ENCODE results near the gene CERK. TPM values are rescaled to one million over a fixed set of nuclear protein-coding genes. Genes with fewer than 3 reads are reported as not detected.

CERK gene
- total RNA-seq, 1 experiment from 2014 or later: 61.6 TPM

DNA sequence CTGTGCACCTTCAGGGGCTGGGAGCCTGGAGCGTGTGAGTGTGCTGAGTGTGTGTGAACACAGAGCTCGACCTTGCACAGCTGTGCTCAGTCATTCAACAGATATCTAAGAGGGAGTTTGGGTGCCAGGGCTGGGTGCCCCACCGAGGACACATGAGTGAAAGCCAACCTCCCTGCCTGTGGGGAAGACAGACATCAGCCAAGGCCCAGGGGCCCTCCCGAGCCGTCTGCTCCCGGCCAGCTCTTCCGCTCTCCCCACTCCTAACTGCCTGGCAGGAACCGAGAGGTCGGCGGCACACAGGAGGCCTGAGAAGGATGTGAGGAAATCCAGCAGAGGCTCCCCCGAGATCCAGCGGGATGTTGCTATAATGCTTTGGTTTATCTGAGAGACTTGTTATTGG, 32.0 kb downstream of the CERK start:
- H3K9me3 ChIP-seq (replicated peaks): no peaks in the 10 kb centered on the region
- H3K27me3 ChIP-seq (replicated peaks): no peaks in the 10 kb centered on the region
- peaks cover 90% of the 10 kb centered on the region for H3K36me3 ChIP-seq
- H3K4me3 ChIP-seq: no peak overlapping the region
- H3K27ac ChIP-seq: no peak overlapping the region
- DNase-seq (ENCODE audit: low read depth in 1 of 2, low spot score in 2 of 2): no peak
- H3K4me1 ChIP-seq (replicated peaks): peaks cover 27% of the 10 kb centered on the region

DNA sequence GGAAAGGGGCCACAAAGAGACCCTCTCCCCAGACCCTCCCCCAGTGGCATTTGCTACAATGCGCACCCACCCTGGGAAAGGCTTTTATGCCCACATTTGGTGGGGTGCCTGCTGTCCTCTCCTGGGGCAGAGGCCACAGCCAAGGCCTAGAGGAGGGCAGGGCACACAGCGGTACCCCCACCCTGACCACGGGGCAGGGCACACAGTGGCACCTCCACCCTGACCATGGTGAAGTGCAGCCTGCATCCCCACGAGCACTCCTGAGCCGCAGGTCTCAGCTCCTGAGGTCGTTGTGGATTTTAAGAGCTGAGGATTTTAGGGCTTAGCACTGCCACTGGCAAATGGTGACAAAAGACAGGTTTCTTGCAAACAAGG, 34.1 kb downstream of the CERK start:
- DNase-seq (ENCODE audit: low read depth in 1 of 2, low spot score in 2 of 2): no peak
- Histone ChIP-seq H3K27ac (no peak overlapping the region), H3K27me3 (replicated peaks) (no peaks in the 10 kb centered on the region), H3K36me3 (peaks cover 90% of the 10 kb centered on the region), H3K9me3 (replicated peaks) (no peaks in the 10 kb centered on the region), H3K4me3 (no peak overlapping the region), H3K4me1 (replicated peaks) (peaks cover 19% of the 10 kb centered on the region)

DNA sequence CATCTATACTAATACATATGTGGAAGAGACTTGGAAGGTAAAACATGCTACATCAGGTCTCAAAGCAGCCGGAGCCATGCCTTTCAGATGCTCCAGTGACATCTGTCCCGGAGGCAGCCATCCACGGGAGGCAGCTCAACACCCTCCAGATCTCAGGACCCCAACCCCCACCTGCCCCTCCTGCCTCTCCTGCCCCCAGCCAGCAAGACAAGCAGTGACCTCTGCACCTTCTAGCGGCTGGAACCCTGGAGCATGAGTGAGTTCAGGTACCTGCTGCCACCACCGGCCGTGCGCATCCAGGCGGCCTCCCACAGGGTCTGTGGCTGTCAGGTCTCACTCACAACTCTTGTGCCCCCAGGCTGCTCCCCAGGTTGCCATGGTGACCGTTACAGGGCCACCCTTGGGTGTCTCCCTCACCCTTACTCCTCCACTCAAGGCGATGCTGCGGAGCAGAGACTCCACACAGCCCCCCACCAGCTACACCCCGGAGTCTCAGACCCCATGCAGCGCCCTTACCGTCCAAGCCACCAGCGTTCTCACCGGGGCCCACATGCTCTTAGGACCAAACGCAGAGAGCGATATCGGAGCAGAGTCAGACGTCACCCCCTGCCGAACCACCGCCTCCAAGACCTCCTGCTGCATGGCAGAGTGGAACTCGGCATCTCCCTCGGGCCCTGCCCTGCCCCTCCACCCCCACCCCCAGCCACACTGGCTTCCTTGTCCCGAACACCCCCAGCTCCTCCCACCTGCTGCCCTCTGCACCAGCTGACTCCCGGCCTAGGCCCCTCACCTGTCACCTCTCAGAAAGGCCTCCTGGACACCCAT, 34.7 kb downstream of the CERK start:
- Histone ChIP-seq H3K4me1 (replicated peaks) (peaks cover 19% of the 10 kb centered on the region), H3K27me3 (replicated peaks) (no peaks in the 10 kb centered on the region), H3K9me3 (replicated peaks) (no peaks in the 10 kb centered on the region), H3K27ac (no peak overlapping the region), H3K36me3 (peaks cover 90% of the 10 kb centered on the region), H3K4me3 (no peak overlapping the region)
- no peak for DNase-seq (ENCODE audit: low read depth in 1 of 2, low spot score in 2 of 2)

DNA sequence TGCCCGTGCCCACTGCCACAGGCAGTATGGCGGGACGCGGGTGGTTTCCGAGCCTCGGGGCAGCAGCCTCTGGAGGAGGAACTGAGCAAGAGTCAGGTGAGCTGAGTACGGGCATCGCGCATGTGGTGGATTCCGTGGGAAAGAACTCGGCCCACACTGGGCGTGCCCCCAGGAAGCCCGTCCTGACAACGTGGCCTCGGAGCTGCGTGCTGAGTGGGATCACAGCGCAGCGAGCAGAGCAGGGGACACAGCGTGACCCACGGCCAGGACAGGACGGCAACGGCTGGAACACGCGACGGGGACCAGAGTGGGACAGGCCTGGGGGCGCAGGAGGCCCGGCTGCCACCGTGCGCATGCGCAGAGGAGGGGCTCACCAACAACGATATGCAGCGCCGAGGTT, 36.8 kb downstream of the CERK start:
- H3K4me3 ChIP-seq: no peak overlapping the region
- H3K27ac ChIP-seq: no peak overlapping the region
- no peaks in the 10 kb centered on the region for H3K9me3 ChIP-seq (replicated peaks)
- H3K4me1 ChIP-seq (replicated peaks): peaks cover 19% of the 10 kb centered on the region
- no peak for DNase-seq (ENCODE audit: low read depth in 1 of 2, low spot score in 2 of 2)
- H3K27me3 ChIP-seq (replicated peaks): no peaks in the 10 kb centered on the region
- peaks cover 90% of the 10 kb centered on the region for H3K36me3 ChIP-seq

DNA sequence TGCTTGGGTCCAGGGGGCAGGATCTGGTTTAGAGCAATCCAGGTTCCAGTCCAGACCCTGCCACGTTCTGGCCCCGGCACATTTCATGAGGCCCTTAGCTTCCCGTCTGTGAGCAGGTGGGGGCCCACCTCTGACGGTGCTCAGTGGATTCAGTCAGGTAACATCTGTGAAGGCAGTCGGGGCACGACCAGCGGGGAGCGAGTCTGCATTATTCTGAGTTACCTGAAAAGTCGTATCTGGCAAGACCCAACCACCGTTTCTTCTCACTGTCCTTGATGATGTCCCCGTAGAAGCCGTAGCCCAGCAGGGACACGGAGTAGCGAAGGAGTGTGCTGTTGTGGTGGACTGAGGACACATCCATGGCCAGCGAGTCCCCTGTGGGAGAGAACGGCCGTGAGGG, 39.0 kb downstream of the CERK start:
- Histone ChIP-seq H3K36me3 (peaks cover 94% of the 10 kb centered on the region), H3K4me3 (no peak overlapping the region), H3K27ac (no peak overlapping the region), H3K4me1 (replicated peaks) (peaks cover 2% of the 10 kb centered on the region), H3K27me3 (replicated peaks) (no peaks in the 10 kb centered on the region), H3K9me3 (replicated peaks) (no peaks in the 10 kb centered on the region)
- no peak for DNase-seq (ENCODE audit: low read depth in 1 of 2, low spot score in 2 of 2)

DNA sequence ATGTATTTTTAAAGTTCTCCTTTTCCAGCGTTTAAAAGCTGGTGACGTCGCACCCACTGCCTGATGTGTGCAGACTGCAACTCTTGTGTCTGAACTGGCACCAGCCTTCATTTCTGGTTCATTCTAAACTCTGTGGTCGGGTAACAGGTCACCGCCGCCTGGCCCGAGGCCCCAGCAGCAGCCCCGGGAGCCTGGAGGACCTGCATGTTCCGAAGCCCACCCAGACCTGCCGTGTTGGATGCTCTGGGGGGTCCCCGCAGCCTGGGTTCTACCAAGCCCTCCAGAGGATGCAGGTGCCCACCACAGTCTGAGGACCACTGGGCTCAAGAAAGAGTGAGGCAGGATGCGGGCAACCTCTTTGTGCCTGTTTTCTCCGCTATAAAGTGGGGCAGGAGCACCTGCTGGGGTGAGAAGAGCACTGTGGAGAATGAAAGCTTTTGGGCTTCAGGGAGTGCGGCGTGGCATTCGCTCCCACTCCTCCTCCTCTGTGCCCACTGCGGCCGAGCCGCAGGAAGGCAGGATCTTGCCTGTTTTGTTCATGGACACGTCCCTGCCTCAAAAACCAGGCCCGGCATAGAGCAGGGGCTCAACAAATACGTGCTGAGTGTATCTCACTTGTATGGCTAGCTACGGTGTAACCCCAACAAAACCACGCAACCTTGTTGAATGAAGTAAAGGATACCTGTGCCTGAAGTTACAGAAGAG, 40.1 kb downstream of the CERK start:
- no peaks in the 10 kb centered on the region for H3K9me3 ChIP-seq (replicated peaks)
- H3K36me3 ChIP-seq: peaks cover 96% of the 10 kb centered on the region
- H3K4me3 ChIP-seq: no peak overlapping the region
- DNase-seq (ENCODE audit: low read depth in 1 of 2, low spot score in 2 of 2): no peak
- H3K27me3 ChIP-seq (replicated peaks): no peaks in the 10 kb centered on the region
- H3K4me1 ChIP-seq (replicated peaks): no peaks in the 10 kb centered on the region
- H3K27ac ChIP-seq: no peak overlapping the region

DNA sequence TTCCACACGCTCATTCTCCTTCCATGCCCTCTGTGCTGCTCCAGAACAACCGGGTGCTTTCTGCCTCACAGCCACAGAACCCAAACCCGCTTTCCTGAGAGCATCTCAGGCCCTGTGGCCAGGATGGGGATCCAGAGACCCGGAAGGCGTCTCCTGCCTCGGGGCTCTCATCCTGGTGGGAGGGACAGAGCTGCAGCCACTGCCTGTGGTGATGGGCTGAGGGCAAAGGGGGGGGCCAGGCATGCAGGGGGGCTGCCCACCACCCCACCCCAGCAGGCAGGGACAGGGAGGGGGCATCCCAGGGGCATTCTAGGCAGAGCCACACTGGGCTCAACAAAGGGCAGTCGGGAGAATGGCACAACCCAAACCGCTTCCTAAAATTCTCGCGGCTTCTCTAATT, 41.4 kb downstream of the CERK start:
- Histone ChIP-seq H3K27me3 (replicated peaks) (no peaks in the 10 kb centered on the region), H3K4me1 (replicated peaks) (no peaks in the 10 kb centered on the region), H3K36me3 (peaks cover 91% of the 10 kb centered on the region), H3K27ac (no peak overlapping the region), H3K4me3 (no peak overlapping the region), H3K9me3 (replicated peaks) (no peaks in the 10 kb centered on the region)
- DNase-seq (ENCODE audit: low read depth in 1 of 2, low spot score in 2 of 2): no peak

DNA sequence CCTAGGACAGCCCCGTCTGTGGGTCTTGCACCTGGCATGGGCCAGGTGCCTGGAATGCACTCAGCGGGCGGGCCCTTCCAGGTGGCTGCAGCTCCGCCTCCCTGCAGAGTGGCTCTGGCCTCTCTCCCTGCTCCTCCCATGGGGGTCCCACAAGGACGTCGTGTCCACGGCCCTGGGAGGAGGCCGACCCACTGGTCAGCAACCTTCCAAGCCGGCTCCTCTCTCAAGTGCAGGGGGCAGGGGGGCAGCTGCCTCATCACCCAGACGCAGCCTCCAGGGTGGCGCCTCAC, 41.9 kb downstream of the CERK start:
- Histone ChIP-seq H3K36me3 (peaks cover 90% of the 10 kb centered on the region), H3K4me3 (no peak overlapping the region), H3K4me1 (replicated peaks) (no peaks in the 10 kb centered on the region), H3K27me3 (replicated peaks) (no peaks in the 10 kb centered on the region), H3K27ac (no peak overlapping the region), H3K9me3 (replicated peaks) (no peaks in the 10 kb centered on the region)
- DNase-seq (ENCODE audit: low read depth in 1 of 2, low spot score in 2 of 2): no peak

DNA sequence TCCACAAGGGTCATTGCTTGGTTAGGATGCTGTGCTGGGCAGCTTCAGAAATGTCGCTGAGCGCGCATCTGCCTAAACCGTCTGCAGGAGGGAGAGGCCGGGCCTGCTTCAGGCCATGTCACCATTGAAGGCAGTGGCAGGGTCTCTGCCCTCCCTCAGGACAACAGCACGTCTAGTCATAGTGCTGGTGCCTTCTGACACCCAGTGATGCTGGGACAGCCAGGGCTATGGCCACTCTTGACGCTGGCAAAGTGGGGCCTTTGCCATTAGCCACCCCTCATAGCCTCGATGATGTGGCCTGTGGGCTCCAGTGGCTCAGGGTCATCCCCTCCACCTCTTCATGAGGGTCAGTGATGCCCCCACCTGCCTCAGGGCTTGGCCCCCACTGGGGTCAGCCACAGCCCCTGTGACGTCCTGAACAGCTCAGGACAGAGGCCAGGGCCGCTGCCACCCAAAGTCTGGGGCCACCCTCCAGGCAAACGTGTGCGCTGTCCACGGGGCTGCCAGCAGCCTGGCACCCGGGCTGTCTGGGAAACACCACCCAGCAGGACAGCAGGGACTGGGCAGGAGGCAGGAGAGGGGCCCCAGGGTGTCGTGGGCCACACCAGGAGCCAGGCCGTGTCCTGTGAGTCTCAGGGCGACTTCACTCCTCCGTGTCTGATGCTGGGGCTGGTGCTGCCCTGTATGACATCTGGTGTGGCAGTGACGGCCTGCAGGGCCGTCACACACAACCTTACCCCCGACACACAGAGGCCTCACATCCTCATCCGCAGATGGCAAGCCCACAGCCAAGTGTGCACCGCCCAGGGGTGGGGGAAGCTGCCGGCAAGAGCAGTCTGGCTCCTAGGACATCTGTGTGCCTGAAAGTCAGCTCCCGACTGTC, 42.5 kb downstream of the CERK start:
- no peak overlapping the region for H3K27ac ChIP-seq
- no peak overlapping the region for H3K4me3 ChIP-seq
- no peaks in the 10 kb centered on the region for H3K27me3 ChIP-seq (replicated peaks)
- no peaks in the 10 kb centered on the region for H3K9me3 ChIP-seq (replicated peaks)
- peaks cover 89% of the 10 kb centered on the region for H3K36me3 ChIP-seq
- no peak for DNase-seq (ENCODE audit: low read depth in 1 of 2, low spot score in 2 of 2)
- no peaks in the 10 kb centered on the region for H3K4me1 ChIP-seq (replicated peaks)

DNA sequence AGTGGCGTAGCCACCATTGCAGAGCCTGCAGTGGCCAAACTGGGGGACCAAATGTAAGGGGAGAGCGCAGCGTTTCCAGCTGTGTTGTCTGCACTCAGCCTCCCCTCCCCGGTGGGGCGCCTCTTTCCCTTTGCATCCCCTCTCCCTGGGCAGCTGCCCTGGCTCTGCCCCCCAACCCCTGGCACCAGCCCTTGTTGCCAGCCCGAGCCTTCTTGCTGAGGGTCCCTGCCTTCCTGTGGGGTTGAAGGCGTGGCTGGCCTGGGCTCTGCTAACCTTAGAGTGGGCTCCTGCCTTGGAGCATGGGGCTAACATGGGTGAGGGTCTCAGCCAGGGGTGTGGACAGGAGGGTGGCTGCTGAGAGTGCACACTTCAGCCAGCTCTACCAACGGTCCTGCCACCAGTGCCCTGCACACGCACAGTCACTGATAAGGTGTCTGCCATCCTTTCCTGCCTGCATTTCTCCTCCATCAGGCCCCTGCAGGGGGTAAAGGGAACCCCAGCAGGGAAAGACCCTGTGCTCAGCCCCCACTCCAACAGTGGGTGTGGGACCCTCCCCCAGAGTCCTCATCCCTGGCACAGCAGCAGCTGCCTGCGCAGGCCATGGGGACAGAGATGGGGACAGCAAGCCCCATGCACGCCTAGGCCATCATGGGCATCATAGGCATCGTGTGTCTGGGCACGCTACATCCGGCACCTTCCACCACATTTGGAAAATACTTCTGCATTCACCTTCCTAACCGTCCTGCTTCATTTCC, 43.5 kb downstream of the CERK start:
- no peak for DNase-seq (ENCODE audit: low read depth in 1 of 2, low spot score in 2 of 2)
- no peaks in the 10 kb centered on the region for H3K27me3 ChIP-seq (replicated peaks)
- no peak overlapping the region for H3K27ac ChIP-seq
- H3K9me3 ChIP-seq (replicated peaks): no peaks in the 10 kb centered on the region
- no peak overlapping the region for H3K4me3 ChIP-seq
- H3K36me3 ChIP-seq: peaks cover 89% of the 10 kb centered on the region
- no peaks in the 10 kb centered on the region for H3K4me1 ChIP-seq (replicated peaks)

DNA sequence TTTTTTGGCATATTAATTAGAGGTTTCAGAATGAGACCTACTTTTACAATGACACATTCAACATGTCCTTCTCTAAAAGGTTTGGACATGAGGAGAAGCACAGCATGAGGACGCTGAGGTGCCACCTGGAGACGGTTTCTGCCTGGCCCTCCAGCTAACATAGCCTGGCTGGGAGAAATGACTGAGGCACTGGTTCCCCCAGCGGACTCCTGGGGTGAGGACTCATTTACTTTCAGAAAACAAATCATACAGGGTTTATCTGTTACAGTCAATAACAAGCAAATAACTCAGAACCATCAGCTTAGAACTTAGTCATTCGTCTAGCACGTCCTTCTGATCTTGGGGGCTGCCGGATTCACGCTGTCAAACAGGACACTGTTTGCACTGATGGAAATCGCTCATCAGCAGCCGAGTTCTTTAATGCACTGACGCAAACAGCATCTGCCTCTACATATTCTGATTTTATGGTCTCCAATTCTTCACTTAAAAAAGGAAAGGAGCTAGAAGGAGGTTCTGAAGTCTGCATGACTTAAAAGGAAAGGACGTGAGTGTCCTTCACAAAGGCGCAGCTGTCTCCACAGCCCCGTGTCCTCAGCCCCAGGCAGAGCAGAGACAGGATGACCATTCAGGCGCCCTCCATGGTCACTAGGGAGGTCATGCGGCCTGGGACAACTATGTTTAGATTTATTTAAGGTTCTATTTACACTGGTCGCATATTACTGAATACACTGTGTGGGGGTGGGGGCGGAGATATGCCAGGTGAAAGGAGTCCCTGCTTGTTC, 44.2 kb downstream of the CERK start:
- Histone ChIP-seq H3K27ac (no peak overlapping the region), H3K4me3 (no peak overlapping the region), H3K27me3 (replicated peaks) (no peaks in the 10 kb centered on the region), H3K9me3 (replicated peaks) (no peaks in the 10 kb centered on the region), H3K4me1 (replicated peaks) (no peaks in the 10 kb centered on the region), H3K36me3 (peaks cover 89% of the 10 kb centered on the region)
- DNase-seq (ENCODE audit: low read depth in 1 of 2, low spot score in 2 of 2): no peak

DNA sequence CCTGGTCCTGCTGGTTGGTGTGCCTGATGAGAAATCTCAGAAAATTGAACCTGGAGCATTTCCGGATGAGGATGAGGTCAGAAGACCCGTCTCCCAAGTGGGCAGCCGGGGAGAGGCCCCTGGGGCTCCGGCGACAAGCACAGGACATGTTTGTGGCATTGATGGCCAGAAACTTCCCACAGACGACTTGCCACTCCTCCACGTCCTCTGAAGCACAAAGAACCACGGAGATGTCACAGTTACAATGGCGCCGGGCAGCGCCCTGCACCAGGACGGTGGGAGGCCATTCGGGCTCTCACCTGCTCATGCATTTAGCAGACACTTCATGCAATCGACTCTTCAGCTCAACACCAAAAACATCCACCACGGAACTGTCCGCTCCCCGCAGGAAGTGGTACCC, 46.5 kb downstream of the CERK start:
- Histone ChIP-seq H3K4me1 (replicated peaks) (no peaks in the 10 kb centered on the region), H3K9me3 (replicated peaks) (no peaks in the 10 kb centered on the region), H3K27me3 (replicated peaks) (no peaks in the 10 kb centered on the region), H3K27ac (no peak overlapping the region), H3K36me3 (peaks cover 89% of the 10 kb centered on the region), H3K4me3 (no peak overlapping the region)
- no peak for DNase-seq (ENCODE audit: low read depth in 1 of 2, low spot score in 2 of 2)

DNA sequence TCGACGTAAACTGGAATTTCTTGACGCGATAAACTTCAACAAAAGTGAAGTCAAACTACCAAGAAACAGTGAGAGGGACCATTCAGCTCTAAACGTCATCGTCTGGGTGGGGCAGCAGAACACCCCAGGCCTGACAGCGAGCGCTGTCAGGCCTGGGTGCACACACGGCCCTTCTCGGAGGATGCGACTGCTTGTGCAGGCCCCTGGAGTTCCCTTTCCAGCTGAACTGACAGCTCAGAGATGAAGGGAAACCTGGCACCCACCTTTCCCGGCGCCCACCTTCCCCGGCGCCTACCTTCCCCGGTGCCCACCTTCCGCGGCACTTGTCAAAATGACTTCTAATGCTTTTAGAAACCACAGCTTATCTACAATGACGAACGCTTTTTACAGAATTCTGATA, 47.9 kb downstream of the CERK start:
- Histone ChIP-seq H3K9me3 (replicated peaks) (no peaks in the 10 kb centered on the region), H3K4me3 (no peak overlapping the region), H3K27me3 (replicated peaks) (no peaks in the 10 kb centered on the region), H3K4me1 (replicated peaks) (no peaks in the 10 kb centered on the region), H3K36me3 (peaks cover 89% of the 10 kb centered on the region), H3K27ac (no peak overlapping the region)
- DNase-seq (ENCODE audit: low read depth in 1 of 2, low spot score in 2 of 2): no peak
